BE2C (cell line): ENCODE results near the gene SP9.
"Not testable (repeated sequence)": the region's sequence is repeated elsewhere in the genome, so short reads cannot be mapped to it uniquely, and the experiment has no call there.

Source experiments
- DNase-seq: peaks from one replicate; pipeline ENCODE4 v3.0.0-alpha.2; 2020
- H3K27me3 ChIP-seq: fragments of 250-450 bp; sonication (Bioruptor Pico); 2 replicates; pipeline ENCODE4 v1.5.1; 2020; ENCODE audit warnings: mild to moderate bottlenecking
- H3K36me3 ChIP-seq: fragments of 250-450 bp; sonication (Bioruptor Pico); 2 replicates; pipeline ENCODE4 v1.5.1; 2020; ENCODE audit warnings: mild to moderate bottlenecking
- H3K4me1 ChIP-seq: fragments of 250-450 bp; sonication (Bioruptor Pico); 2 replicates; pipeline ENCODE4 v1.5.1; 2020
- H3K4me3 ChIP-seq: 2 replicates; pipeline ENCODE4 v1.5.1; 2011; ENCODE audit warnings: low read depth, low read length
- H3K9me3 ChIP-seq: fragments of 250-450 bp; sonication (Bioruptor Pico); 2 replicates; pipeline ENCODE4 v1.5.1; 2020
- TF ChIP-seq, protein P1 (sequence below): IDR thresholded peaks from 2 replicates; pipeline ENCODE4 v1.5.1; 2012; ENCODE audit warnings: mild to moderate bottlenecking, low read depth, low read length

SP9 gene

DNA sequence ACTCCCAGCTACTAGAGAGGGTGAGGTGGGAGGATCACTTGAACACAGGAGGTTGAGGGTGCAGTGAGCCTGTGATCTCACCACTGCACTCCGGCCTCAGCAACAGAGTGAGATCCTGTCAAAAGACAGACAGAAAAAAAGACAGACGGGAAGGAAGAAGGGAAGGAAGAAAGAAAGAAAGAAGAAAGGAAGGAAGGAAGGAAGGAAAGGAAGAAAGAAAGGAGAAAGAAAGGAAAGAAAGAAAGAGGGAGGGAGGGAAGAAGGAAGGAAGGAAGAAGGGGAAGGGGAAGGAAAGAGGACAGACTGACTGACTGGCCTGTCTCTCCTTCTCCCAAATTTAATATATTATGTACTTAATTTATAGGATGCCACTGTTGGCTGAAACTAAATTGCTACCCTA, 21.6 kb downstream of the SP9 start:
- no peak for DNase-seq
- Histone ChIP-seq H3K9me3 (no peaks in the 10 kb centered on the region), H3K36me3 (no peaks in the 10 kb centered on the region), H3K27me3 (no peaks in the 10 kb centered on the region), H3K4me1 (no peaks in the 10 kb centered on the region), H3K4me3 (no peak overlapping the region)
- TF ChIP-seq, protein P1, sequence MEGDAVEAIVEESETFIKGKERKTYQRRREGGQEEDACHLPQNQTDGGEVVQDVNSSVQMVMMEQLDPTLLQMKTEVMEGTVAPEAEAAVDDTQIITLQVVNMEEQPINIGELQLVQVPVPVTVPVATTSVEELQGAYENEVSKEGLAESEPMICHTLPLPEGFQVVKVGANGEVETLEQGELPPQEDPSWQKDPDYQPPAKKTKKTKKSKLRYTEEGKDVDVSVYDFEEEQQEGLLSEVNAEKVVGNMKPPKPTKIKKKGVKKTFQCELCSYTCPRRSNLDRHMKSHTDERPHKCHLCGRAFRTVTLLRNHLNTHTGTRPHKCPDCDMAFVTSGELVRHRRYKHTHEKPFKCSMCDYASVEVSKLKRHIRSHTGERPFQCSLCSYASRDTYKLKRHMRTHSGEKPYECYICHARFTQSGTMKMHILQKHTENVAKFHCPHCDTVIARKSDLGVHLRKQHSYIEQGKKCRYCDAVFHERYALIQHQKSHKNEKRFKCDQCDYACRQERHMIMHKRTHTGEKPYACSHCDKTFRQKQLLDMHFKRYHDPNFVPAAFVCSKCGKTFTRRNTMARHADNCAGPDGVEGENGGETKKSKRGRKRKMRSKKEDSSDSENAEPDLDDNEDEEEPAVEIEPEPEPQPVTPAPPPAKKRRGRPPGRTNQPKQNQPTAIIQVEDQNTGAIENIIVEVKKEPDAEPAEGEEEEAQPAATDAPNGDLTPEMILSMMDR: no peak

DNA sequence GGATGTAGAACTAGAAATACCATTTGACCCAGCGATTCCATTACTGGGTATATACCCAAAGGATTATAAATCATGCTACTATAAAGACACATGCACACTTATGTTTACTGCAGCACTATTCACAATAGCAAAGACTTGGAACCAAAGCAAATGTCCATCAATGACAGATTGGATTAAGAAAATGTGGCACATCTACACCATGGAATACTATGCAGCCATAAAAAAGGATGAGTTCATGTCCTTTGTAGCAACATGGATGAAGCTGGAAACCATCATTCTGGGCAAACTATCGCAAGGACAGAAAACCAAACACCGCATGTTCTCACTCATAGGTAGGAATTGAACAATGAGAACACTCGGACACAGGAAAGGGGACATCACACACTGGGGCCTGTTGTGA, 24.9 kb downstream of the SP9 start:
- not testable (repeated sequence) for H3K4me1 ChIP-seq, DNase-seq

DNA sequence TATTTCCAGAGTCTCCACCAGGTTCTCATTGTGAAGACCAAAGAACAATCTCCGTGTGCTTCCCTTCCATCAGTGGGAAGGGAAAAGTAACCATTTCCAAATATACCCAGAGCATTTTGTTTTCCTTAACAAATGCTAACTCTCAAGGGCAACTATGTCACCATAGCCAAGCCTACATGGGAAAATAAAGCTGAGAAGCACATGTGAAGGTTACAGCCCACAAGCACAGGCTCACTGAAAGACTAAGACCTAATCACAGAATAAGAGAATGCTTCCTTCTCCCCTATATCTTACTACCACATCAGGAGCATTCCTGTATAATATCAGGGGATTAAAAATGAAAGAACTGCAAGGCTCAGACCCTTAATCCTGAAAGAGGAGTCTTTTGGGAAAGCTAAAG, 28.2 kb downstream of the SP9 start:
- H3K36me3 ChIP-seq: no peaks in the 10 kb centered on the region
- H3K27me3 ChIP-seq: no peaks in the 10 kb centered on the region
- TF ChIP-seq, protein P1: no peak

More for the DNA sequence above, 24.9 kb downstream of the SP9 start:
- not testable (repeated sequence) for H3K36me3 ChIP-seq, H3K4me3 ChIP-seq, H3K27me3 ChIP-seq, H3K9me3 ChIP-seq

DNA sequence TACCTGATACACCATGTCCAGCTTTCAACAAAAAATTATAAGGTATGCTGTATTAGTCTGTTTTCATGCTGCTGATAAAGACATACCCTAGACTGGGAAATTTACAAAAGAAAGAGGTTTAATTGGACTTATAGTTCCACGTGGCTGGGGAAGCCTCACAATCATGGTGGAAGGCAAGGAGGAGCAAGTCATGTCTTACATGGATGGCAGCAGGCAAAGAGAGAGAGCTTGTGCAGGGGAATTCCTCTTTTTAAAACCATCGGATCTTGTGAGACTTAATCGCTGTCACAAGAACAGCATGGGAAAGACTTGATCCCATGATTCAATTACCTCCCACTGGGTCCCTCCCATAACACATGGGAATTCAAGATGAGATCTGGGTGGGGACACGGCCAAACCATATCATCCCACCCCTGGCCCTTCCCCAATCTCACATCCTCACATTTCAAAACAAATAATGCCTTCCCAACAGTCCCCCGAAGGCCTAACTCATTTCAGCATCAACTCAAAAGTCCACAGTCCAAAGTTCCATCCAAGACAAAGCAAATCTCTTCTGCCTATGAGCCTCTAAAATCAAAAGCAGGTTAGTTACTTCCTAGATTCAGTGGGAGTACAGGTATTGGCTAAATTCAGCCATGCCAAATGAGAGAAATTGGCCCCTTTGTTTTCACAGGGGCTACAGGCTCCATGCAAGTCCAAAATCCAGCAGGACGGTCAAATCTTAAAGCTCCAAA, 28.9 kb downstream of the SP9 start:
- DNase-seq: not testable (repeated sequence)

More for the DNA sequence above, 28.2 kb downstream of the SP9 start:
- no peak overlapping the region for H3K4me3 ChIP-seq
- DNase-seq: no peak
- no peaks in the 10 kb centered on the region for H3K4me1 ChIP-seq
- H3K9me3 ChIP-seq: no peaks in the 10 kb centered on the region

DNA sequence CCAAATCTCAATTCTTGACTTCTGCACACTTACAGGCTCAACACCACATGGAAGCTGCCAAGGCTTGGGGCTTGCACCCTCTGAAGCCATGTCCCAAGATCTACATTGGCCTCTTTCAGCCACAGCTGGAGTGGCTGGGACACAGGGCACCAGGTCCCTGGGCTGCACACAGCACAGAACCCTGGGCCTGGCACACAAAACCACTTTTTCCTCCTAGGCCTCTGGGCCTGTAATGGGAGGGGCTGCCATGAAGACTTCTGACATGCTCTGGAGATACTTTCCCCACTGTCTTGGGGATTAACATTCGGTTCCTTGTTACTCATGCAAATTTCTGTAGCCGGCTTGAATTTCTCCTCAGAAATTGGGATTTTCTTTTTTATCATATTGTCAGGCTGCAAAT, 29.9 kb downstream of the SP9 start:
- no peaks in the 10 kb centered on the region for H3K4me1 ChIP-seq
- H3K4me3 ChIP-seq: no peak overlapping the region
- TF ChIP-seq, protein P1: no peak
- H3K9me3 ChIP-seq: no peaks in the 10 kb centered on the region
- H3K36me3 ChIP-seq: no peaks in the 10 kb centered on the region
- H3K27me3 ChIP-seq: no peaks in the 10 kb centered on the region
- DNase-seq: no peak

More for the DNA sequence above, 28.9 kb downstream of the SP9 start:
- not testable (repeated sequence) for H3K4me3 ChIP-seq, H3K9me3 ChIP-seq, H3K27me3 ChIP-seq, H3K36me3 ChIP-seq, H3K4me1 ChIP-seq

DNA sequence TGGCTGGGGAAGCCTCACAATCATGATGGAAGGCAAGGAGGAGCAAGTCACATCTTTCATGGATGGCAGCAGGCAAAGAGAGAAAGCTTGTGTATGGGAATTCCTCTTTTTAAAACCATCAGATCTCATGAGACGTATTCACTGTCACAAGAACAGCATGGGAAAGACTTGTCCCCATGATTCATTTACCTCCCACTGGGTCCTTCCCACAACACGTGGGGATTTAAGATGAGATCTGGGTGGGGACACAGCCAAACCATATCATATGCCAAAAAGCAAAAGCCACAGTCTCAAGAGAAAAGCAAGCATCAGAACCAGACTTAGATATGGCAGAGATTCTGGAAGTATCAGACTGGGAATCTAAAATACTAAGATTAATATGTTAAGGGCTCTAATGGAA, 30.8 kb downstream of the SP9 start:
- TF ChIP-seq, protein P1: no peak
- Histone ChIP-seq H3K4me1 (no peaks in the 10 kb centered on the region), H3K4me3 (no peak overlapping the region), H3K27me3 (no peaks in the 10 kb centered on the region), H3K9me3 (no peaks in the 10 kb centered on the region), H3K36me3 (no peaks in the 10 kb centered on the region)
- DNase-seq: no peak

DNA sequence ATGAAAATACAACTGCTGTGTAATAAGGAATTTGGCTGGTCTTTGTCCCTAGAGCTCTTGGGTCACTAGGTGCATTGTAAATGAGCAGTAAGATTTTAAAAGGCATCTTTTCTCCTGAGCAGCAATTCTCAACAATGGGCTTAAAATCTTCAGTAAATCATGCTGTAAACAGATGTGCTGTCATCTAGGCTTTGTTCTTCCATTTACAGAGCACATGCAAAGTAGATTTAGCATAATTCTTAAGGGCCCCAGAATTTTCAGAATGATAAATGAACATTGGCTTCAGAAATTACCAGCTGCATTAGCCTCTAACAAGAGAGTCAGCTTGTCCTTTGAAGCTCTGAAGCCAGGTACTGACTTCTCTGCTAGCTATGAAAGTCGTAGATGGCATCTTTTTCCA, 33.9 kb downstream of the SP9 start:
- Histone ChIP-seq H3K27me3 (no peaks in the 10 kb centered on the region), H3K4me1 (no peaks in the 10 kb centered on the region), H3K36me3 (no peaks in the 10 kb centered on the region), H3K4me3 (no peak overlapping the region), H3K9me3 (no peaks in the 10 kb centered on the region)
- no peak for DNase-seq
- TF ChIP-seq, protein P1: no peak
